Measurements from ENCODE around the gene ALDH3A1.

DNA sequence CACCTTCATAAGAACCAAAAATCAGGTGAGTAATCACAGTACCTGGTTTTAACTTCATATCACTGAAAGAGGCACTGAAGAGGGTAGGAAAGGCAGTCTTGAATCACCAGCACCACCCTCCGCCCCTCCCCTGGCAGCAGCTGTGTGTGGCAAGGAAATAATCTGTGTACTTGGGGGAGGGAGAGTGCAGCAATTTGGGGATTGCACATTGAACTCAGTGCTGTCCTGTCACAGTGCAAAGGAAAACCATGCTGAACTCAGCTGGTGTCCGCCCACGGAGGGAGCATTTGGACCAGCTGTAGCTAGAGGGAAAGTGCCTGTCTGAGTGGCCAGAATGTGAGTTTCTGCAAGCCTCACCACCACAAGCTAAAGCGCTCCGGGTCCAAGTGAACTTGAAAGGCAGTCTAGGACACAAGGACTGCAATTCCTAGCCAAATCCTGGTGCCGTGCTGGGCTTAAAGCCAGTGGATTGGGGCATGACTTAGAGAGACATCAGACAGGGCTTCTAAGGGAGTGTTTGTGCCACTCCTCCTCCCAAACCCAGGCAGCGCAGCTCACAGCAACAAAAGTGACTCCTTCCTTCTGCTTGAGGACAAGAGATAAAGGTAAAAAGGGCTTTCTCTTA lies 39.7 kb upstream of the ALDH3A1 start:
- TF ChIP-seq, protein P1, sequence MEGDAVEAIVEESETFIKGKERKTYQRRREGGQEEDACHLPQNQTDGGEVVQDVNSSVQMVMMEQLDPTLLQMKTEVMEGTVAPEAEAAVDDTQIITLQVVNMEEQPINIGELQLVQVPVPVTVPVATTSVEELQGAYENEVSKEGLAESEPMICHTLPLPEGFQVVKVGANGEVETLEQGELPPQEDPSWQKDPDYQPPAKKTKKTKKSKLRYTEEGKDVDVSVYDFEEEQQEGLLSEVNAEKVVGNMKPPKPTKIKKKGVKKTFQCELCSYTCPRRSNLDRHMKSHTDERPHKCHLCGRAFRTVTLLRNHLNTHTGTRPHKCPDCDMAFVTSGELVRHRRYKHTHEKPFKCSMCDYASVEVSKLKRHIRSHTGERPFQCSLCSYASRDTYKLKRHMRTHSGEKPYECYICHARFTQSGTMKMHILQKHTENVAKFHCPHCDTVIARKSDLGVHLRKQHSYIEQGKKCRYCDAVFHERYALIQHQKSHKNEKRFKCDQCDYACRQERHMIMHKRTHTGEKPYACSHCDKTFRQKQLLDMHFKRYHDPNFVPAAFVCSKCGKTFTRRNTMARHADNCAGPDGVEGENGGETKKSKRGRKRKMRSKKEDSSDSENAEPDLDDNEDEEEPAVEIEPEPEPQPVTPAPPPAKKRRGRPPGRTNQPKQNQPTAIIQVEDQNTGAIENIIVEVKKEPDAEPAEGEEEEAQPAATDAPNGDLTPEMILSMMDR (IDR thresholded peaks at IDR 0.05): no peak
- no peak for TF ChIP-seq EP300 (IDR thresholded peaks at IDR 0.05)

Data from stomach (tissue), 4 donors.